ENCODE measurements around the gene IFNL4. TPM values are rescaled to one million over a fixed set of nuclear protein-coding genes. Genes with fewer than 3 reads are reported as not detected.
"Not testable (repeated sequence)": the region's sequence is repeated elsewhere in the genome, so short reads cannot be mapped to it uniquely, and the experiment has no call there.

The IFNL4 gene
- total RNA-seq, 3 donors from 2014 or later, result not detected

- Histone ChIP-seq H3K4me1 (ENCODE audit: low read depth) (no peaks in the 10 kb centered on the region), H3K36me3 (ENCODE audit: low read depth) (no peaks in the 10 kb centered on the region), H3K9me3 (no peaks in the 10 kb centered on the region), H3K4me3 (no peak overlapping the region)
- intact Hi-C loops (cut with DNase I, micrococcal nuclease), result no loop called here
- no peak for ATAC-seq
- TF ChIP-seq, protein P1, sequence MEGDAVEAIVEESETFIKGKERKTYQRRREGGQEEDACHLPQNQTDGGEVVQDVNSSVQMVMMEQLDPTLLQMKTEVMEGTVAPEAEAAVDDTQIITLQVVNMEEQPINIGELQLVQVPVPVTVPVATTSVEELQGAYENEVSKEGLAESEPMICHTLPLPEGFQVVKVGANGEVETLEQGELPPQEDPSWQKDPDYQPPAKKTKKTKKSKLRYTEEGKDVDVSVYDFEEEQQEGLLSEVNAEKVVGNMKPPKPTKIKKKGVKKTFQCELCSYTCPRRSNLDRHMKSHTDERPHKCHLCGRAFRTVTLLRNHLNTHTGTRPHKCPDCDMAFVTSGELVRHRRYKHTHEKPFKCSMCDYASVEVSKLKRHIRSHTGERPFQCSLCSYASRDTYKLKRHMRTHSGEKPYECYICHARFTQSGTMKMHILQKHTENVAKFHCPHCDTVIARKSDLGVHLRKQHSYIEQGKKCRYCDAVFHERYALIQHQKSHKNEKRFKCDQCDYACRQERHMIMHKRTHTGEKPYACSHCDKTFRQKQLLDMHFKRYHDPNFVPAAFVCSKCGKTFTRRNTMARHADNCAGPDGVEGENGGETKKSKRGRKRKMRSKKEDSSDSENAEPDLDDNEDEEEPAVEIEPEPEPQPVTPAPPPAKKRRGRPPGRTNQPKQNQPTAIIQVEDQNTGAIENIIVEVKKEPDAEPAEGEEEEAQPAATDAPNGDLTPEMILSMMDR (IDR thresholded peaks at IDR 0.05), result no peak
- peak in 1 of 3 donors; percentile 14 for DNase-seq
These were observed 24.9 kb downstream of the IFNL4 start for GRCh38 chr19:39223703-39224279.

DNA sequence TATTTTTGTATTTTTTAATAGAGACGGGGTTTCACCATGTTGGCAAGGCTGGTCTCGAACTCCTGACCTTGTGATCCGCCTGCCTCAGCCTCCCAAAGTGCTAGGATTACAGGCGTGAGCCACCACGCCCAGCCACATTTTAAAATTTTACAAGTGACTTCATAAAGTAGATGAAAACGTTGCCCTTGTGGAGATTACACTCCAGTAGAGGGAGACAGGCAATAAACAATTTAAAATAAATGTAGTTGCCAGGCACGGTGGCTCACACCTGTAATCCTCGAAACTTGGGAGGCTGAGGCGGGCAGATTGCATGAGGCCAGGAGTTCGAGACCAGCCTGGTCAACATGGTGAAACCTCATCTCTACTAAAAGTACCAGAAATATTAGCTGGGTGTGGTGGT lies 29.5 kb downstream of the IFNL4 start:
- H3K4me1 ChIP-seq (ENCODE audit: low read depth); ATAC-seq; DNase-seq; intact Hi-C loops (cut with DNase I, micrococcal nuclease); H3K9me3 ChIP-seq; H3K4me3 ChIP-seq; H3K36me3 ChIP-seq (ENCODE audit: low read depth): not testable (repeated sequence)

- H3K36me3 ChIP-seq (ENCODE audit: low read depth), result no peaks in the 10 kb centered on the region
- intact Hi-C loops (cut with DNase I, micrococcal nuclease), result no loop called here
- TF ChIP-seq, protein P1 (IDR thresholded peaks at IDR 0.05), result no peak
These were observed 30.2 kb downstream of the IFNL4 start for GRCh38 chr19:39218230-39219007.

GRCh38 chr19:39217094-39217493 lies 31.6 kb downstream of the IFNL4 start:
- DNase-seq (no peak), ATAC-seq (no peak)
- H3K4me3 ChIP-seq, result no peak overlapping the region
- intact Hi-C loops (cut with DNase I, micrococcal nuclease), result no loop called here
- no peaks in the 10 kb centered on the region for H3K4me1 ChIP-seq (ENCODE audit: low read depth)
- H3K9me3 ChIP-seq, result no peaks in the 10 kb centered on the region
- TF ChIP-seq, protein P1 (IDR thresholded peaks at IDR 0.05), result no peak
- no peaks in the 10 kb centered on the region for H3K36me3 ChIP-seq (ENCODE audit: low read depth)

More at GRCh38 chr19:39218230-39219007, 30.2 kb downstream of the IFNL4 start:
- no peak for ATAC-seq
- H3K4me3 ChIP-seq, result no peak overlapping the region
- no peak for DNase-seq
- no peaks in the 10 kb centered on the region for H3K4me1 ChIP-seq (ENCODE audit: low read depth)
- H3K9me3 ChIP-seq, result no peaks in the 10 kb centered on the region

DNA sequence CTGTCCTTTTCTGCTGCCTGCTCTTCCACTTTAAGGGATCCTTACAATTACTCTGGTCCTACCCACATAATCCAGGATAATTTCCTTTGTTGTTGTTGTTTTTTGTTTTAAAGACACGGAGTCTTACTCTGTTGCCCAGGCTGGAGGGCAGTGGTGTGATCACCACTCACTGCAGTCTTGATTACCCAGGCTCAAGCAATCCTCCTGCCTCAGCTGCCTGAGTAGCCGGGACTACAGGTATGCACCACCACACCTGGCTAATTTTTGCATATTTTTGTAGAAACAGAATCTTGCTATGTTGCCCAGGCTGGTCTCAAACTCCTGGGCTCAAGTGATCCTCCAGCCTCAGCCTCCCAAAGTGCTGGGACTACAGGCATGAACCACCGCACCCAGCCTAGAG lies 33.3 kb downstream of the IFNL4 start:
- H3K4me1 ChIP-seq (ENCODE audit: low read depth); H3K36me3 ChIP-seq (ENCODE audit: low read depth); DNase-seq; ATAC-seq; H3K9me3 ChIP-seq; intact Hi-C loops (cut with DNase I, micrococcal nuclease); H3K4me3 ChIP-seq: not testable (repeated sequence)

DNA sequence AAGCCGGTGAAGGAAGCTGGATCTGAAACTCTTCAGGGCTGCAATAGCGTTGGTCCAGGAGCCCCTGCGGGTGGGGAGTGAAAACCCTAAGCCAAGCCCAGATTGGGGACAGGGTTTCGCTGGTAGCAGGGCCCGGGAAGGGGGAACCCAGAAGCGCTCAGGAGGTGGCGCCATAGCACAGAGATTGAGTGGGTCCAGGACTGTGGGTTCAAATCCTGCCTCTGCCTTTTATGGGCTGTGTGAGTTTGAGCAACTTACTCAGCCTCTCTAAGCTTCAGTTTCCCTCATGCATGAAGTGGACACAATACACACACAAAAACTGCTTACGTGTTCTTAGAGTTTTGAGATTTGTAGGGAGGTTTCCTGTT lies 36.3 kb downstream of the IFNL4 start:
- no peak overlapping the region for H3K4me3 ChIP-seq
- intact Hi-C loops (cut with DNase I, micrococcal nuclease), result no loop called here
- no peaks in the 10 kb centered on the region for H3K4me1 ChIP-seq (ENCODE audit: low read depth)
- H3K36me3 ChIP-seq (ENCODE audit: low read depth), result no peaks in the 10 kb centered on the region
- ATAC-seq (peak; percentile 57), DNase-seq (peak in 2 of 3 donors; percentile 50 to 62)
- TF ChIP-seq, protein P1 (IDR thresholded peaks at IDR 0.05), result no peak
- H3K9me3 ChIP-seq, result no peaks in the 10 kb centered on the region

Data from mucosa of descending colon (tissue), 3 donors.